Measurements from ENCODE around the gene PTPRT. TPM values are rescaled to one million over a fixed set of nuclear protein-coding genes. Genes with fewer than 3 reads are reported as not detected.

Gene PTPRT
- total RNA-seq, 4 donors from 2014 or later = 0.04 TPM; not detected in 3

- no peak for ATAC-seq
- Histone ChIP-seq H3K27me3 (no peaks in the 10 kb centered on the region), H3K27ac (no peak overlapping the region), H3K4me1 (no peaks in the 10 kb centered on the region), H3K9me3 (no peaks in the 10 kb centered on the region), H3K4me3 (no peak overlapping the region), H3K36me3 (no peaks in the 10 kb centered on the region)
- TF ChIP-seq CTCF (IDR thresholded peaks at IDR 0.05) = no peak
- no peak for TF ChIP-seq POLR2AphosphoS5 (IDR thresholded peaks at IDR 0.05)
Observed at GRCh38 chr20:42852691-42853090, 337.0 kb downstream of the PTPRT start.

GRCh38 chr20:42846784-42847490, 342.8 kb downstream of the PTPRT start:
- H3K27me3 ChIP-seq = no peaks in the 10 kb centered on the region
- ATAC-seq = no peak
- 37 to 69% methylated on average over 3 to 7 of the region's 8 CpGs for WGBS, 2 donors (ENCODE audit: low coverage in 1 of 2)
- no peak for TF ChIP-seq POLR2AphosphoS5 (IDR thresholded peaks at IDR 0.05)
- no peak for TF ChIP-seq EP300 (IDR thresholded peaks at IDR 0.05)
- no peak for TF ChIP-seq CTCF (IDR thresholded peaks at IDR 0.05)
- TF ChIP-seq POLR2A (IDR thresholded peaks at IDR 0.05) = no peak
- no peak overlapping the region for H3K27ac ChIP-seq
- H3K4me3 ChIP-seq = no peak overlapping the region
- H3K36me3 ChIP-seq = no peaks in the 10 kb centered on the region
- H3K9me3 ChIP-seq = no peaks in the 10 kb centered on the region
- no peaks in the 10 kb centered on the region for H3K4me1 ChIP-seq

- Histone ChIP-seq H3K36me3 (no peaks in the 10 kb centered on the region), H3K27ac (no peak overlapping the region), H3K27me3 (no peaks in the 10 kb centered on the region), H3K4me1 (no peaks in the 10 kb centered on the region), H3K4me3 (no peak overlapping the region), H3K9me3 (no peaks in the 10 kb centered on the region)
- no peak for ATAC-seq
- WGBS, 2 donors (ENCODE audit: low coverage in 1 of 2) = 85 to 93% methylated on average over 2 to 5 of the region's 6 CpGs
- no peak for TF ChIP-seq EP300 (IDR thresholded peaks at IDR 0.05)
- TF ChIP-seq POLR2A (IDR thresholded peaks at IDR 0.05) = no peak
- TF ChIP-seq POLR2AphosphoS5 (IDR thresholded peaks at IDR 0.05) = no peak
- TF ChIP-seq CTCF (IDR thresholded peaks at IDR 0.05) = no peak
Observed at GRCh38 chr20:42844751-42845150, 345.0 kb downstream of the PTPRT start.

- Histone ChIP-seq H3K9me3 (no peaks in the 10 kb centered on the region), H3K27ac (no peak overlapping the region), H3K4me3 (no peak overlapping the region), H3K36me3 (no peaks in the 10 kb centered on the region), H3K4me1 (no peaks in the 10 kb centered on the region), H3K27me3 (peaks cover 4% of the 10 kb centered on the region)
- no peak for ATAC-seq
- 81 to 100% methylated on average over 3 of the region's 3 CpGs for WGBS, 2 donors (ENCODE audit: low coverage in 1 of 2)
- TF ChIP-seq POLR2AphosphoS5 (IDR thresholded peaks at IDR 0.05) (no peak), POLR2A (IDR thresholded peaks at IDR 0.05) (no peak), EP300 (IDR thresholded peaks at IDR 0.05) (no peak), CTCF (IDR thresholded peaks at IDR 0.05) (no peak)
Observed at GRCh38 chr20:42837456-42837855, 352.2 kb downstream of the PTPRT start.

GRCh38 chr20:42836339-42836738, 353.4 kb downstream of the PTPRT start:
- H3K4me1 ChIP-seq = no peaks in the 10 kb centered on the region
- no peak overlapping the region for H3K27ac ChIP-seq
- no peak overlapping the region for H3K4me3 ChIP-seq
- no peak for TF ChIP-seq EP300 (IDR thresholded peaks at IDR 0.05)
- no peak for TF ChIP-seq POLR2A (IDR thresholded peaks at IDR 0.05)
- TF ChIP-seq POLR2AphosphoS5 (IDR thresholded peaks at IDR 0.05) = no peak
- no peak for TF ChIP-seq CTCF (IDR thresholded peaks at IDR 0.05)
- peaks cover 4% of the 10 kb centered on the region for H3K27me3 ChIP-seq
- no peaks in the 10 kb centered on the region for H3K36me3 ChIP-seq
- ATAC-seq = no peak
- 62 to 89% methylated on average over 3 of the region's 5 CpGs for WGBS, 2 donors (ENCODE audit: low coverage in 1 of 2)
- no peaks in the 10 kb centered on the region for H3K9me3 ChIP-seq

Measured in gastroesophageal sphincter (tissue), 4 donors.